ENCODE measurements around the gene SLC41A1. TPM values are rescaled to one million over a fixed set of nuclear protein-coding genes. Genes with fewer than 3 reads are reported as not detected.

SLC41A1 gene
- total RNA-seq, 1 experiment from 2014 or later = 16.1 TPM

GRCh38 chr1:205794011-205794730, 18.8 kb downstream of the SLC41A1 start:
- Histone ChIP-seq H3K4me1 (ENCODE audit: insufficient read depth, low read length, poor library complexity, severe bottlenecking) (no peaks in the 10 kb centered on the region), H3K9me3 (ENCODE audit: low read depth, low read length, poor library complexity, severe bottlenecking) (no peaks in the 10 kb centered on the region), H3K27ac (ENCODE audit: low read depth, low read length, poor library complexity, severe bottlenecking) (no peak overlapping the region), H3K4me3 (ENCODE audit: low read depth, low read length, poor library complexity, severe bottlenecking) (no peak overlapping the region), H3K36me3 (ENCODE audit: insufficient read depth, low read length, poor library complexity, severe bottlenecking) (no peaks in the 10 kb centered on the region), H3K27me3 (replicated peaks; ENCODE audit: insufficient read depth, low read depth, low read length, poor library complexity) (no peaks in the 10 kb centered on the region)
- intact Hi-C loops (cut with micrococcal nuclease; ENCODE audit: unreplicated experiment) = loop anchor here (5.0 kb wide), 1 partner anchor 313 kb away; no protein-coding TSS in a partner anchor
- TF ChIP-seq EZH2 (IDR thresholded peaks at IDR 0.05; ENCODE audit: borderline replicate concordance, low read depth, low read length, poor library complexity, severe bottlenecking) = no peak
- TF ChIP-seq CTCF (conservative IDR thresholded peaks at IDR 0.05; ENCODE audit: low read depth, low read length) = no peak
- CTCF ChIA-PET = interaction anchor here (1.1 kb wide), 1 partner anchor 183 kb away, joined by 4 read pairs; no protein-coding TSS in a partner anchor
- no peak for DNase-seq (ENCODE audit: low spot score)
- no TSS peak for BruUV-seq (replicated peaks)
- POLR2A ChIA-PET (ENCODE audit: low non-redundant PET) = no interaction called here

GRCh38 chr1:205792961-205793673, 19.9 kb downstream of the SLC41A1 start:
- no peaks in the 10 kb centered on the region for H3K4me1 ChIP-seq (ENCODE audit: insufficient read depth, low read length, poor library complexity, severe bottlenecking)
- no peaks in the 10 kb centered on the region for H3K27me3 ChIP-seq (replicated peaks; ENCODE audit: insufficient read depth, low read depth, low read length, poor library complexity)
- no peaks in the 10 kb centered on the region for H3K36me3 ChIP-seq (ENCODE audit: insufficient read depth, low read length, poor library complexity, severe bottlenecking)
- TF ChIP-seq CTCF (conservative IDR thresholded peaks at IDR 0.05; ENCODE audit: low read depth, low read length) (no peak), EZH2 (IDR thresholded peaks at IDR 0.05; ENCODE audit: borderline replicate concordance, low read depth, low read length, poor library complexity, severe bottlenecking) (no peak)
- DNase-seq (ENCODE audit: low spot score) = no peak
- ChIA-PET CTCF (interaction anchor here (2.0 kb wide), 1 partner anchor 184 kb away, joined by 47 read pairs; no protein-coding TSS in a partner anchor), POLR2A (ENCODE audit: low non-redundant PET) (no interaction called here)
- intact Hi-C loops (cut with micrococcal nuclease; ENCODE audit: unreplicated experiment) = loop anchor here (5.0 kb wide), 1 partner anchor 314 kb away; no protein-coding TSS in a partner anchor
- no TSS peak for BruUV-seq (replicated peaks)
- no peak overlapping the region for H3K4me3 ChIP-seq (ENCODE audit: low read depth, low read length, poor library complexity, severe bottlenecking)
- H3K9me3 ChIP-seq (ENCODE audit: low read depth, low read length, poor library complexity, severe bottlenecking) = no peaks in the 10 kb centered on the region
- H3K27ac ChIP-seq (ENCODE audit: low read depth, low read length, poor library complexity, severe bottlenecking) = no peak overlapping the region

DNA sequence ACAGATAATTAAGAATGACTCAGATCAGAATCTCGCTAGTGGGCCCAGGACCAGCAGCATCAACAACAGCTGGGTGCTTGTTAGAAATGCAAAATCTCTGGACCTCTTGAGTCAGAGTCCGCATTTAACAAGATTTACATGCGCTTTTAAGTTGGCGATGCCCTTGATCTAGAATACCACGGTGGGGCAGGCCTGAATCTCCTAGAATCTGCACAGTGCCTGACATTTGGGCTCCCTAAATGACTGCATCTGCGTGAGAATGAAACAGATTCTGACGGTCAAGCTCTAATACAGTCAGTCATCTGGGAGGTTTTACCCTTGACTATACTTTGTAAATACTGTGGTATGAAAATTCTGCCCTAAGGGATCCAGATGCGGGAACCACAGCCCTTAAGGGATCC, 20.5 kb downstream of the SLC41A1 start:
- Histone ChIP-seq H3K27ac (ENCODE audit: low read depth, low read length, poor library complexity, severe bottlenecking) (no peak overlapping the region), H3K4me1 (ENCODE audit: insufficient read depth, low read length, poor library complexity, severe bottlenecking) (no peaks in the 10 kb centered on the region), H3K27me3 (replicated peaks; ENCODE audit: insufficient read depth, low read depth, low read length, poor library complexity) (no peaks in the 10 kb centered on the region), H3K36me3 (ENCODE audit: insufficient read depth, low read length, poor library complexity, severe bottlenecking) (no peaks in the 10 kb centered on the region), H3K4me3 (ENCODE audit: low read depth, low read length, poor library complexity, severe bottlenecking) (no peak overlapping the region), H3K9me3 (ENCODE audit: low read depth, low read length, poor library complexity, severe bottlenecking) (no peaks in the 10 kb centered on the region)
- no peak for TF ChIP-seq CTCF (conservative IDR thresholded peaks at IDR 0.05; ENCODE audit: low read depth, low read length)
- no peak for TF ChIP-seq EZH2 (IDR thresholded peaks at IDR 0.05; ENCODE audit: borderline replicate concordance, low read depth, low read length, poor library complexity, severe bottlenecking)
- ChIA-PET POLR2A (ENCODE audit: low non-redundant PET) (no interaction called here), CTCF (interaction anchor here (1.0 to 2.0 kb wide), 3 partner anchors 115 to 314 kb away, joined by 4 to 47 read pairs (median 6); no protein-coding TSS in a partner anchor)
- intact Hi-C loops (cut with micrococcal nuclease; ENCODE audit: unreplicated experiment) = loop anchor here (5.0 kb wide), 1 partner anchor 315 kb away; no protein-coding TSS in a partner anchor
- no TSS peak for BruUV-seq (replicated peaks)
- DNase-seq (ENCODE audit: low spot score) = no peak

Data from A673 (cell line).